Endothelial cell (in vitro differentiated cells): Measurements from ENCODE around the gene SLIT2. TPM values are rescaled to one million over a fixed set of nuclear protein-coding genes. Genes with fewer than 3 reads are reported as not detected.

Experiments used
- DNase-seq: peaks from one replicate; pipeline ENCODE4 v3.0.0; 2021; ENCODE audit warnings: low spot score
- H3K27ac Mint-ChIP-seq: one replicate; pipeline ENCODE4 v1.8.0; 2021; ENCODE audit warnings: mixed read lengths, inconsistent platforms; ENCODE audit not compliant: unreplicated experiment
- H3K27me3 Mint-ChIP-seq: one replicate; pipeline ENCODE4 v1.8.0; 2021; ENCODE audit warnings: mild to moderate bottlenecking, moderate library complexity, mixed read lengths, inconsistent platforms; ENCODE audit not compliant: unreplicated experiment
- H3K36me3 Mint-ChIP-seq: one replicate; pipeline ENCODE4 v1.8.0; 2021; ENCODE audit warnings: mild to moderate bottlenecking, low read depth, mixed read lengths, inconsistent platforms; ENCODE audit not compliant: unreplicated experiment
- H3K4me1 Mint-ChIP-seq: one replicate; pipeline ENCODE4 v1.8.0; 2021; ENCODE audit warnings: mild to moderate bottlenecking, mixed read lengths, inconsistent platforms; ENCODE audit not compliant: unreplicated experiment
- H3K4me3 Mint-ChIP-seq: one replicate; pipeline ENCODE4 v1.8.0; 2021; ENCODE audit warnings: mild to moderate bottlenecking, mixed read lengths, inconsistent platforms; ENCODE audit not compliant: unreplicated experiment
- H3K9me3 Mint-ChIP-seq: one replicate; pipeline ENCODE4 v1.8.0; 2021; ENCODE audit warnings: mixed read lengths, inconsistent platforms; ENCODE audit not compliant: unreplicated experiment
- CTCF ChIP-seq: fragments of 200-600 bp; sonication (generic); IDR thresholded peaks from one replicate; pipeline ENCODE4 v1.5.0; 2021; ENCODE audit warnings: antibody characterized with exemption; ENCODE audit not compliant: unreplicated experiment
- total RNA-seq: library from RNA; stranded (reverse); fragmentation: NEBNext Ultra II Directional; extraction: Animal tissue kit (Norgen Biotek cat#: 25700); gene quantifications from one replicate; pipeline ENCODE4 v1.2.1, GENCODE V29; 2021; ENCODE audit not compliant: unreplicated experiment

The SLIT2 gene
- total RNA-seq, 1 donor from 2014 or later: 8.1 TPM

GRCh38 chr4:20219521-20219920 lies 32.2 kb upstream of the SLIT2 start:
- no peak overlapping the region for H3K27ac Mint-ChIP-seq
- no peak overlapping the region for H3K4me3 Mint-ChIP-seq
- H3K9me3 Mint-ChIP-seq: no peaks in the 10 kb centered on the region

GRCh38 chr4:20237894-20238537 lies 13.7 kb upstream of the SLIT2 start:
- no peaks in the 10 kb centered on the region for H3K36me3 Mint-ChIP-seq
- no peaks in the 10 kb centered on the region for H3K27me3 Mint-ChIP-seq
- no peak for DNase-seq
- H3K4me3 Mint-ChIP-seq: no peak overlapping the region
- no peak for TF ChIP-seq CTCF
- H3K4me1 Mint-ChIP-seq: peaks cover 4% of the 10 kb centered on the region
- H3K9me3 Mint-ChIP-seq: no peaks in the 10 kb centered on the region
- H3K27ac Mint-ChIP-seq: no peak overlapping the region

More at GRCh38 chr4:20219521-20219920, 32.2 kb upstream of the SLIT2 start:
- DNase-seq: no peak
- TF ChIP-seq CTCF: no peak
- Mint-ChIP-seq H3K36me3 (no peaks in the 10 kb centered on the region), H3K4me1 (no peaks in the 10 kb centered on the region), H3K27me3 (no peaks in the 10 kb centered on the region)

GRCh38 chr4:20248155-20248558 lies 3.5 kb upstream of the SLIT2 start:
- DNase-seq: peak; percentile 31
- Mint-ChIP-seq H3K9me3 (no peaks in the 10 kb centered on the region), H3K27ac (no peak overlapping the region), H3K36me3 (no peaks in the 10 kb centered on the region), H3K4me1 (peaks cover 12% of the 10 kb centered on the region), H3K27me3 (peaks cover 7% of the 10 kb centered on the region), H3K4me3 (no peak overlapping the region)
- peak; percentile 79 for TF ChIP-seq CTCF

- Mint-ChIP-seq H3K4me3 (no peak overlapping the region), H3K4me1 (peaks cover 19% of the 10 kb centered on the region), H3K27me3 (peaks cover 14% of the 10 kb centered on the region), H3K27ac (no peak overlapping the region), H3K9me3 (no peaks in the 10 kb centered on the region), H3K36me3 (no peaks in the 10 kb centered on the region)
- no peak for TF ChIP-seq CTCF
- no peak for DNase-seq
Measured at GRCh38 chr4:20249333-20249732, 2.4 kb upstream of the SLIT2 start.

GRCh38 chr4:20251031-20251795 lies 492 bp upstream of the SLIT2 start:
- no peak for DNase-seq
- Mint-ChIP-seq H3K27ac (peak overlapping the region; percentile 65), H3K27me3 (peaks cover 21% of the 10 kb centered on the region), H3K9me3 (no peaks in the 10 kb centered on the region), H3K36me3 (peaks cover 3% of the 10 kb centered on the region), H3K4me3 (peak overlapping the region; percentile 88), H3K4me1 (peaks cover 22% of the 10 kb centered on the region)
- TF ChIP-seq CTCF: no peak
